Suprapubic skin (tissue), 4 donors: ENCODE measurements around the gene ZC3H12C. TPM values are rescaled to one million over a fixed set of nuclear protein-coding genes. Genes with fewer than 3 reads are reported as not detected.

ENCODE experiments used
- DNase-seq, 2 donors: peaks; one replicate each; pipeline ENCODE4 v3.0.0-alpha.2; 2019; ENCODE audit warnings: low spot score in 2 of 2
- H3K27ac ChIP-seq: fragments of 200-600 bp; sonication (generic); one replicate; pipeline ENCODE4 v1.5.1; 2019
- H3K27me3 ChIP-seq: fragments of 200-600 bp; sonication (generic); one replicate; pipeline ENCODE4 v1.5.1; 2019
- H3K36me3 ChIP-seq: fragments of 200-600 bp; sonication (generic); one replicate; pipeline ENCODE4 v1.5.1; 2019
- H3K4me1 ChIP-seq: fragments of 200-600 bp; sonication (generic); one replicate; pipeline ENCODE4 v1.5.1; 2019
- H3K4me3 ChIP-seq: fragments of 200-600 bp; sonication (generic); one replicate; pipeline ENCODE4 v1.5.1; 2019; ENCODE audit warnings: mild to moderate bottlenecking
- H3K9me3 ChIP-seq: fragments of 200-600 bp; sonication (generic); one replicate; pipeline ENCODE4 v1.5.1; 2019
- EP300 ChIP-seq: sonication (generic); formaldehyde crosslinking; IDR thresholded peaks from one replicate; pipeline ENCODE4 v1.6.1; 2017; ENCODE audit warnings: antibody characterized with exemption
- POLR2A ChIP-seq, 2 donors: fragments of 450-650 bp; IDR thresholded peaks; one replicate each; pipeline ENCODE4 v1.6.1; 2017; ENCODE audit warnings: antibody characterized with exemption in 2 of 2, mild to moderate bottlenecking in 2 of 2, moderate library complexity in 2 of 2
- POLR2AphosphoS5 ChIP-seq, 3 donors: sonication (generic); formaldehyde crosslinking; IDR thresholded peaks; one replicate each; pipeline ENCODE4 v1.6.1; 2017; ENCODE audit warnings: antibody characterized with exemption in 3 of 3
- WGBS: methylation state at CpG from one replicate; pipeline ENCODE4 v1.1.5; 2018; 5-methylcytosine and 5-hydroxymethylcytosine counted together
- total RNA-seq, 4 donors: library from RNA; depleted of rRNA; stranded (reverse); fragments of >200 nt; gene quantifications; one replicate each; pipeline ENCODE4 v1.1.0, GENCODE V29; 2016
- TF ChIP-seq, protein P1 (sequence below), 2 donors: fragments of 200-600 bp in 1 of 2; fragments of 450-650 bp in 1 of 2; sonication (generic) in 1 of 2; IDR thresholded peaks; one replicate each; pipeline ENCODE4 v1.5.1; 2016 to 2019; ENCODE audit warnings: antibody characterized with exemption in 2 of 2, mild to moderate bottlenecking in 1 of 2, moderate library complexity in 1 of 2

Gene ZC3H12C
- total RNA-seq, 4 donors from 2014 or later = 15.0 to 22.7 (median 20.8) TPM

DNA sequence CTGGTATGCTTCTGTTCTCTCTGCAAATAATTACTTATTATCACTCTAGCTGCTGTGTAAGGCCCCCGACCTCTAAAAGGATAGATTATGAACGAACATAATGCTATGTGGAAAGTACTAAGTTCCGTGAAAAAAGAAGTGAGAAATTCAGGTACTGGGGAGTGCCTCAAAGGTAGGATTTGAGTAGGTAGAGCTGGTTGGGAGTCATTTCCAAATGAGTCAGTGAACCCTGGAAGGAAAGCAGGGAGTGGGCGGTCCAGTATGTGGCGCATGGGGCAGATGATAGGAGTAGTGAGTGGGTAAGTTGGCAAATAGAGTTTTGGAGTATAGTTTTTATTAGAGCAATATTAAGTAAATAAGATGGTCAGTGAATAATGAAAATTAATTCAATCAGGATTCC, 2.4 kb downstream of the ZC3H12C start:
- H3K4me3 ChIP-seq = no peak overlapping the region
- H3K4me1 ChIP-seq = peaks cover 48% of the 10 kb centered on the region
- H3K36me3 ChIP-seq = no peaks in the 10 kb centered on the region
- WGBS = 53% methylated on average over 5 of the region's 5 CpGs
- H3K9me3 ChIP-seq = no peaks in the 10 kb centered on the region
- no peak for TF ChIP-seq POLR2A (IDR thresholded peaks at IDR 0.05)
- TF ChIP-seq, protein P1, sequence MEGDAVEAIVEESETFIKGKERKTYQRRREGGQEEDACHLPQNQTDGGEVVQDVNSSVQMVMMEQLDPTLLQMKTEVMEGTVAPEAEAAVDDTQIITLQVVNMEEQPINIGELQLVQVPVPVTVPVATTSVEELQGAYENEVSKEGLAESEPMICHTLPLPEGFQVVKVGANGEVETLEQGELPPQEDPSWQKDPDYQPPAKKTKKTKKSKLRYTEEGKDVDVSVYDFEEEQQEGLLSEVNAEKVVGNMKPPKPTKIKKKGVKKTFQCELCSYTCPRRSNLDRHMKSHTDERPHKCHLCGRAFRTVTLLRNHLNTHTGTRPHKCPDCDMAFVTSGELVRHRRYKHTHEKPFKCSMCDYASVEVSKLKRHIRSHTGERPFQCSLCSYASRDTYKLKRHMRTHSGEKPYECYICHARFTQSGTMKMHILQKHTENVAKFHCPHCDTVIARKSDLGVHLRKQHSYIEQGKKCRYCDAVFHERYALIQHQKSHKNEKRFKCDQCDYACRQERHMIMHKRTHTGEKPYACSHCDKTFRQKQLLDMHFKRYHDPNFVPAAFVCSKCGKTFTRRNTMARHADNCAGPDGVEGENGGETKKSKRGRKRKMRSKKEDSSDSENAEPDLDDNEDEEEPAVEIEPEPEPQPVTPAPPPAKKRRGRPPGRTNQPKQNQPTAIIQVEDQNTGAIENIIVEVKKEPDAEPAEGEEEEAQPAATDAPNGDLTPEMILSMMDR (IDR thresholded peaks at IDR 0.05) = no peak
- TF ChIP-seq EP300 = no peak
- TF ChIP-seq POLR2AphosphoS5 (IDR thresholded peaks at IDR 0.05) = no peak
- no peaks in the 10 kb centered on the region for H3K27me3 ChIP-seq
- H3K27ac ChIP-seq = no peak overlapping the region
- DNase-seq = no peak

GRCh38 chr11:110096496-110096895, 3.3 kb downstream of the ZC3H12C start:
- peaks cover 48% of the 10 kb centered on the region for H3K4me1 ChIP-seq
- TF ChIP-seq POLR2A (IDR thresholded peaks at IDR 0.05) (no peak), POLR2AphosphoS5 (IDR thresholded peaks at IDR 0.05) (no peak), EP300 (no peak)
- TF ChIP-seq, protein P1 (IDR thresholded peaks at IDR 0.05) = no peak
- no peak overlapping the region for H3K4me3 ChIP-seq
- no peak for DNase-seq
- whole genome bisulfite sequencing = 51% methylated on average over 5 of the region's 5 CpGs
- H3K27me3 ChIP-seq = no peaks in the 10 kb centered on the region
- no peak overlapping the region for H3K27ac ChIP-seq
- no peaks in the 10 kb centered on the region for H3K9me3 ChIP-seq
- H3K36me3 ChIP-seq = no peaks in the 10 kb centered on the region

GRCh38 chr11:110097459-110098012, 4.3 kb downstream of the ZC3H12C start:
- no peaks in the 10 kb centered on the region for H3K27me3 ChIP-seq
- no peaks in the 10 kb centered on the region for H3K36me3 ChIP-seq
- H3K9me3 ChIP-seq = no peaks in the 10 kb centered on the region
- H3K4me3 ChIP-seq = no peak overlapping the region
- peaks cover 40% of the 10 kb centered on the region for H3K4me1 ChIP-seq
- WGBS = 82% methylated on average over 5 of the region's 5 CpGs
- H3K27ac ChIP-seq = no peak overlapping the region
- DNase-seq = no peak
- TF ChIP-seq EP300 = no peak
- no peak for TF ChIP-seq POLR2AphosphoS5 (IDR thresholded peaks at IDR 0.05)
- TF ChIP-seq, protein P1 (IDR thresholded peaks at IDR 0.05) = no peak
- no peak for TF ChIP-seq POLR2A (IDR thresholded peaks at IDR 0.05)

DNA sequence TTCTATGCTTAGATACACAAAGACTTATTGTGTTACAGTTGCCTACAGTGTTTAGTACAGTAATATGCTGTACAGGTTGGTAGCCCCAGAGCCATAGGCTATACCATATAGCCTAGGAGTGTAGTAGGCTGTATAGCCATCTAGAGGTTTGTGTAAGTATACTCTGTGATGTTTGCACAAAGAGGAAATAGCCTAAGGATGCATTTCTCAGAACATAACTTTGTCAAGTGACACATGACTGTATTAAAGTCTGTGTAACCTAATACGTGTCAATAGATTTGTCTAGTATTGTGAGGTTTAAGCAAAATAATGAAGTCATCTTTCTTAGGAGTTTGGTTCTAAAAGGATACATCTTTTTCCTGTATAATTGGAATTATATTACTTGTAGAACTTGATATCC, 5.5 kb downstream of the ZC3H12C start:
- TF ChIP-seq POLR2A (IDR thresholded peaks at IDR 0.05) (no peak), EP300 (no peak), POLR2AphosphoS5 (IDR thresholded peaks at IDR 0.05) (no peak)
- TF ChIP-seq, protein P1 (IDR thresholded peaks at IDR 0.05) = no peak
- Histone ChIP-seq H3K4me1 (peaks cover 40% of the 10 kb centered on the region), H3K36me3 (no peaks in the 10 kb centered on the region), H3K27me3 (no peaks in the 10 kb centered on the region), H3K27ac (no peak overlapping the region), H3K9me3 (no peaks in the 10 kb centered on the region), H3K4me3 (no peak overlapping the region)
- 65% methylated on average over 1 of the region's 1 CpG for WGBS
- DNase-seq = no peak

GRCh38 chr11:110100476-110101240, 7.5 kb downstream of the ZC3H12C start:
- TF ChIP-seq EP300 (no peak), POLR2AphosphoS5 (IDR thresholded peaks at IDR 0.05) (no peak), POLR2A (IDR thresholded peaks at IDR 0.05) (no peak)
- TF ChIP-seq, protein P1 (IDR thresholded peaks at IDR 0.05) = no peak
- no peaks in the 10 kb centered on the region for H3K27me3 ChIP-seq

More at GRCh38 chr11:110100476-110101240, 7.5 kb downstream of the ZC3H12C start:
- H3K9me3 ChIP-seq = no peaks in the 10 kb centered on the region
- DNase-seq = no peak
- no peak overlapping the region for H3K4me3 ChIP-seq
- 82% methylated on average over 7 of the region's 7 CpGs for WGBS
- no peak overlapping the region for H3K27ac ChIP-seq
- no peaks in the 10 kb centered on the region for H3K36me3 ChIP-seq
- peaks cover 23% of the 10 kb centered on the region for H3K4me1 ChIP-seq
